Testis (tissue), 3 donors: ENCODE results near the gene FUT4. TPM values are rescaled to one million over a fixed set of nuclear protein-coding genes. Genes with fewer than 3 reads are reported as not detected.
A peak's percentile ranks its signal among the peaks of the same experiment; 100 is the strongest.

Experiments used
- DNase-seq: peaks from one replicate; pipeline ENCODE4 v3.0.0-alpha.2; 2019
- H3K27ac ChIP-seq, 2 donors: fragments of 200-600 bp; sonication (generic); one replicate each; pipeline ENCODE4 v1.5.1; 2019
- H3K27me3 ChIP-seq: fragments of 200-600 bp; sonication (generic); one replicate; pipeline ENCODE4 v1.5.1; 2019
- H3K36me3 ChIP-seq: fragments of 200-600 bp; sonication (generic); one replicate; pipeline ENCODE4 v1.5.1; 2017; ENCODE audit warnings: low read depth; ENCODE audit errors: missing control alignments
- H3K4me1 ChIP-seq: fragments of 200-600 bp; sonication (generic); one replicate; pipeline ENCODE4 v1.5.1; 2019
- H3K4me3 ChIP-seq, 2 donors: fragments of 200-600 bp; sonication (generic); one replicate each; pipeline ENCODE4 v1.5.1; 2017 to 2019
- H3K9me3 ChIP-seq: fragments of 200-600 bp; sonication (generic); one replicate; pipeline ENCODE4 v1.5.1; 2017
- POLR2A ChIP-seq: fragments of 450-650 bp; IDR thresholded peaks from one replicate; pipeline ENCODE4 v1.6.1; 2017; ENCODE audit warnings: antibody characterized with exemption, mild to moderate bottlenecking, moderate library complexity
- WGBS, 2 donors: methylation state at CpG; one replicate each; pipeline ENCODE4 v1.1.5; 2018; 5-methylcytosine and 5-hydroxymethylcytosine counted together
- intact Hi-C: fragments of 100-400 bp; cut with DNase I; formaldehyde crosslinking; loops from one replicate; pipeline ENCODE4 v1.15.1; 2023; ENCODE audit warnings: low total_unique reads
- polyA plus RNA-seq: library from polyadenylated mRNA; stranded (reverse); fragments of 350-450 nt; fragmentation: Illumina TruSeq; extraction: RNeasy Lipid Tissue Mini Kit (QIAGEN cat#74804); gene quantifications from one replicate; pipeline ENCODE4 v1.2.3, GENCODE V29; 2014; ENCODE audit warnings: low read depth, low replicate concordance; ENCODE audit not compliant: insufficient read depth
- total RNA-seq, 2 donors: library from RNA; depleted of rRNA; stranded (reverse); fragments of >200 nt; gene quantifications; one replicate each; pipeline ENCODE4 v1.2.3, GENCODE V29; 2016
- TF ChIP-seq, protein P1 (sequence below), 3 experiments: fragments of 450-650 bp in 2 of 3; fragments of 200-600 bp in 1 of 3; sonication (generic) in 1 of 3; IDR thresholded peaks; one replicate each; pipeline ENCODE4 v1.5.1; 2016 to 2019; ENCODE audit warnings: antibody characterized with exemption in 3 of 3, mild to moderate bottlenecking in 2 of 3, moderate library complexity in 1 of 3

The FUT4 gene
- total and polyA plus RNA-seq, 3 donors from 2014 or later, result 3.8 to 5.9 (median 5.1) TPM

DNA sequence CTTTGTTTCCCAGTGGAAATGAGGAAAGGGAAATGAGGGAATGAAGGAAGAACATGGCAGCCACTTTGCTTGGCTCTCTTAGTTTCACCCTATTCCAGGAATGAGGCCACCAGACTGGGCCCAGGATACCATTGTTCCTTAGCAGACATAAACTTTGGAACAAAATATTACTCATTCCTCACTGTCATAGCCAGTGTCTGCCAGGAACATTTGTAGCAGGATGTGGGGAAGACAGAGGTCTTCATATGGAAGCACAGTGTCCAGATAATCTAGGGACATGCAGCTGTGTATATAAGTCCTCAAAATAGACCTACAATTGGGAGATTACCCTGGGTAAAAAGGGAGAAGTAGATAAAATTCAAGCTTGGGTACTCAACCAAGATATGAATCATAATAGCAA lies 15.2 kb upstream of the FUT4 start:
- Histone ChIP-seq H3K27ac (no peak overlapping the region), H3K27me3 (no peaks in the 10 kb centered on the region), H3K36me3 (no peaks in the 10 kb centered on the region), H3K4me1 (no peaks in the 10 kb centered on the region), H3K4me3 (no peak overlapping the region), H3K9me3 (no peaks in the 10 kb centered on the region)
- intact Hi-C loops, result no loop called here
- DNase-seq, result no peak
- TF ChIP-seq POLR2A, result no peak
- TF ChIP-seq, protein P1, sequence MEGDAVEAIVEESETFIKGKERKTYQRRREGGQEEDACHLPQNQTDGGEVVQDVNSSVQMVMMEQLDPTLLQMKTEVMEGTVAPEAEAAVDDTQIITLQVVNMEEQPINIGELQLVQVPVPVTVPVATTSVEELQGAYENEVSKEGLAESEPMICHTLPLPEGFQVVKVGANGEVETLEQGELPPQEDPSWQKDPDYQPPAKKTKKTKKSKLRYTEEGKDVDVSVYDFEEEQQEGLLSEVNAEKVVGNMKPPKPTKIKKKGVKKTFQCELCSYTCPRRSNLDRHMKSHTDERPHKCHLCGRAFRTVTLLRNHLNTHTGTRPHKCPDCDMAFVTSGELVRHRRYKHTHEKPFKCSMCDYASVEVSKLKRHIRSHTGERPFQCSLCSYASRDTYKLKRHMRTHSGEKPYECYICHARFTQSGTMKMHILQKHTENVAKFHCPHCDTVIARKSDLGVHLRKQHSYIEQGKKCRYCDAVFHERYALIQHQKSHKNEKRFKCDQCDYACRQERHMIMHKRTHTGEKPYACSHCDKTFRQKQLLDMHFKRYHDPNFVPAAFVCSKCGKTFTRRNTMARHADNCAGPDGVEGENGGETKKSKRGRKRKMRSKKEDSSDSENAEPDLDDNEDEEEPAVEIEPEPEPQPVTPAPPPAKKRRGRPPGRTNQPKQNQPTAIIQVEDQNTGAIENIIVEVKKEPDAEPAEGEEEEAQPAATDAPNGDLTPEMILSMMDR (IDR thresholded peaks at IDR 0.05), result no peak

DNA sequence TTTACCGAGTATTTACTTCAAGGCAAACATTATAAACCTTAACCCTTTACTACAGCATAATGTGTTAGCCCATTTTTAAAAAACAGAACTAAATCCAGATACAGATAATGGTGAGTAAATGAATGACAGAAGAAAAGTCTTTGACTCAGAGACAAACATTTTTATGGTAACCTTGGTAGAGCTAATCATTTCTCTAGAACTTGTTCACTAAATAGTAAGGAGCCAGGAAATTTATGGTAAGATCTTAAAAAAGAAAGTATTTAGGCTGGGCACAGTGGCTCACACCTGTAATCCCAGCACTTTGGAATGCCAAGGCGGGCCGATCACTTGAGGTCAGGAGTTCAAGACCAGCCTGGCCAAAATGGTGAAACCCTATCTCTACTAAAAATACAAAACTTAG lies 11.5 kb upstream of the FUT4 start:
- TF ChIP-seq, protein P1 (IDR thresholded peaks at IDR 0.05), result no peak
- TF ChIP-seq POLR2A, result no peak
- no peaks in the 10 kb centered on the region for H3K9me3 ChIP-seq
- no peak overlapping the region for H3K4me3 ChIP-seq
- no peak for DNase-seq
- intact Hi-C loops, result no loop called here
- no peaks in the 10 kb centered on the region for H3K36me3 ChIP-seq
- 90 to 98% methylated on average over 3 of the region's 3 CpGs for WGBS, 2 donors
- no peaks in the 10 kb centered on the region for H3K4me1 ChIP-seq
- no peaks in the 10 kb centered on the region for H3K27me3 ChIP-seq
- no peak overlapping the region for H3K27ac ChIP-seq

DNA sequence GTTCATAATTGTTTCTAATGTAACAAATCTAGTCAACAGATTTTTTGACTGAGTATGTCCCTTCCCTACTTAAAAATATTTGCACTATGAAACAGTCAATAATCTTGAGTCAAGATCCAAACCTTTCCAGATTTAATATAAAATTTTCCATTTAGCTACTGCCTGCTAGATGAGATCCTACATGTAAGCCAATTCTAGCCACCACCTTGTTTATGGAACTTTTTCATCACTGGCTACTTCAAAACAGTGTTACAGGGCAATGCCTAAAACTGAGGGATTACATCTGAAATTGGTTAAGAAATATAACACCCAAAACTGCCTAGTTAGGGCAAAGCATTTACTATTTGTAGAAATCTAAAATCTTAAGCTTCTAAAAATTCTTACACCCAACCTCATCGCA lies 10.5 kb upstream of the FUT4 start:
- Histone ChIP-seq H3K27ac (no peak overlapping the region), H3K27me3 (no peaks in the 10 kb centered on the region), H3K9me3 (no peaks in the 10 kb centered on the region), H3K36me3 (no peaks in the 10 kb centered on the region), H3K4me1 (no peaks in the 10 kb centered on the region), H3K4me3 (no peak overlapping the region)
- TF ChIP-seq POLR2A, result no peak
- TF ChIP-seq, protein P1 (IDR thresholded peaks at IDR 0.05), result no peak
- 89 to 90% methylated on average over 1 of the region's 1 CpG for WGBS, 2 donors
- intact Hi-C loops, result no loop called here
- no peak for DNase-seq

DNA sequence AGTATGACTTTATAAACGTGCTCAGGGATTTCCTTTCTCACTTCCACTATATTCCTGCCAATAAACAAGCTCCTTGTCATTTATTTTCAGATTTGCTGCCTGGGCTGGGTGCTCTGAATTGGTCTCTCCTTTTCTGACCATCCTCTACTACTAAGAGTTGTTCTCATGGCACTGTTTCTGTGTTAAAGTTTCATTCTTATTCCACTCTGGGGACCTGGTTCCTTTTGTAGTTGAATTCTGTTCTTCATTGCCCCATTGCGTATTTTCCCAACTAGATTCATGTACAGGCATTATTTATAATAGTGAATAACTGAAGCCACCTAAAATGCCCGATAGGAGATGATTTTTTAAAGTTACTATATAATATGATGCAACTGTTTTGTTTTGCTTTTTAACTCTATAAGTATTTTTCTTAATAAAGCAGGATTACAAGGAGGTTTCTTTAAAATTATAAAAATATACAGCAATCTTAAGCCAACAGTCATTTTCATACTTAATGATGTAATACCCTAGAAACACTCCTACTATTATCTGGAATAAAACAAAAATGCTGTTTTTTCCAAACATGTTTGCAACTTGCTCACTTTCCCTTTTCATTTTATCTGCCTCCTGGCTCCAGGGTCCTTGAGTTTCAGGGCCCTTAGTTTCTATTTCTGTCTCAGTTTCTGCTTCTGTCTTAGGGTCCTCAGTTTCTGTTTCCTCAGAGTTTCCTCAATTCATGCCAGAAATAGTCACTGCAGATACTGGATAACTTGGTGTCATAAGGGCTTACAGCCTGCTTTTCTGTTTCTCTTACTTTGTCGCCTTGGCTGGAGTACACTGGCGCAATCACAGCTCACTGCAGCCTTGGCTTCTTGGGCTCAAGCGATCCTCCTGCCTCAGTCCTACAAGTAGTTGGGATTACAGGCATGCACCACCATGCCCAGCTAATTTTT lies 9.8 kb upstream of the FUT4 start:
- Histone ChIP-seq H3K9me3 (no peaks in the 10 kb centered on the region), H3K27ac (no peak overlapping the region), H3K36me3 (no peaks in the 10 kb centered on the region), H3K27me3 (no peaks in the 10 kb centered on the region), H3K4me3 (peak overlapping the region in 1 of 2 donors; percentile 23), H3K4me1 (no peaks in the 10 kb centered on the region)
- TF ChIP-seq, protein P1 (IDR thresholded peaks at IDR 0.05), result no peak
- no peak for TF ChIP-seq POLR2A
- no peak for DNase-seq
- intact Hi-C loops, result no loop called here
- WGBS, 2 donors, result 47 to 49% methylated on average over 6 of the region's 6 CpGs

DNA sequence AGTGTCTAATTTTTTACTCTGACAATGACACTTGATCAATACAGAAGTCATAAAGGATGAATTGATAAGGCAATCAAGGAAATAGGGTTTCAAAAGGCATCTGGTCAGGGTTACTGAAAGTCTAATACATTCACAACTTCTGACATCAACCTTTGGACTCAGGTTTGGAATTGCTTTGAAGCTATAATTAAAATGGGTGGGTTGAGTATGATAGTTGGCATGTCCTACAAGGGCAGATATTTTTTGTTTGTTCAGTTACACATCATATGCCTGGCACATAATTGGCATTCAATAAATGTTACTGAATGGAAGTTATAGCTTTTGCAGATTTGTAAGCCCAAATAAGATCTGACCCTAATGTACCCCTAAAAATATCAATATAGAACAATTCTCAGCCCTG lies 7.3 kb upstream of the FUT4 start:
- no peaks in the 10 kb centered on the region for H3K4me1 ChIP-seq
- TF ChIP-seq, protein P1 (IDR thresholded peaks at IDR 0.05), result no peak
- TF ChIP-seq POLR2A, result no peak
- no peak for DNase-seq
- H3K4me3 ChIP-seq, result no peak overlapping the region
- no peaks in the 10 kb centered on the region for H3K9me3 ChIP-seq
- intact Hi-C loops, result no loop called here
- H3K27me3 ChIP-seq, result no peaks in the 10 kb centered on the region
- H3K36me3 ChIP-seq, result no peaks in the 10 kb centered on the region
- H3K27ac ChIP-seq, result no peak overlapping the region
